SK-N-DZ (cell line): ENCODE results near the gene GALNT17.
"Not testable (repeated sequence)": the region's sequence is repeated elsewhere in the genome, so short reads cannot be mapped to it uniquely, and the experiment has no call there.

Experiments used
- DNase-seq: peaks from one replicate; pipeline ENCODE4 v3.0.0-alpha.2; 2015; ENCODE audit warnings: low spot score

The GALNT17 gene

GRCh38 chr7:71618278-71618677 is 486.3 kb downstream of the GALNT17 start:
- no peak for DNase-seq

GRCh38 chr7:71625545-71625944 is 493.6 kb downstream of the GALNT17 start:
- no peak for DNase-seq

- DNase-seq: no peak
These were observed 494.3 kb downstream of the GALNT17 start for GRCh38 chr7:71626206-71626605.

GRCh38 chr7:71627651-71628050 is 495.7 kb downstream of the GALNT17 start:
- no peak for DNase-seq

- no peak for DNase-seq
These were observed 498.6 kb downstream of the GALNT17 start for GRCh38 chr7:71630516-71630915.

GRCh38 chr7:71633551-71634008 is 501.6 kb downstream of the GALNT17 start:
- DNase-seq: no peak

- DNase-seq: not testable (repeated sequence)
These were observed 503.9 kb downstream of the GALNT17 start for GRCh38 chr7:71635849-71636248.

GRCh38 chr7:71636329-71636728 is 504.4 kb downstream of the GALNT17 start:
- no peak for DNase-seq

GRCh38 chr7:71637578-71637977 is 505.6 kb downstream of the GALNT17 start:
- no peak for DNase-seq

- DNase-seq: no peak
These were observed 506.2 kb downstream of the GALNT17 start for GRCh38 chr7:71638108-71638507.

- no peak for DNase-seq
These were observed 507.6 kb downstream of the GALNT17 start for GRCh38 chr7:71639382-71640085.

- not testable (repeated sequence) for DNase-seq
These were observed 511.1 kb downstream of the GALNT17 start for GRCh38 chr7:71643031-71643430.

- no peak for DNase-seq
These were observed 513.9 kb downstream of the GALNT17 start for GRCh38 chr7:71645836-71646235.

- DNase-seq: no peak
These were observed 517.9 kb downstream of the GALNT17 start for GRCh38 chr7:71649812-71650211.

GRCh38 chr7:71650653-71651337 is 518.9 kb downstream of the GALNT17 start:
- no peak for DNase-seq

GRCh38 chr7:71652510-71652909 is 520.6 kb downstream of the GALNT17 start:
- no peak for DNase-seq

- no peak for DNase-seq
These were observed 525.4 kb downstream of the GALNT17 start for GRCh38 chr7:71657386-71657785.

GRCh38 chr7:71659622-71660021 is 527.7 kb downstream of the GALNT17 start:
- DNase-seq: no peak

GRCh38 chr7:71661671-71662224 is 529.8 kb downstream of the GALNT17 start:
- DNase-seq: no peak

GRCh38 chr7:71665716-71666115 is 533.8 kb downstream of the GALNT17 start:
- DNase-seq: no peak

- no peak for DNase-seq
These were observed 536.6 kb downstream of the GALNT17 start for GRCh38 chr7:71668572-71668971.

- no peak for DNase-seq
These were observed 547.5 kb downstream of the GALNT17 start for GRCh38 chr7:71679480-71679879.

- no peak for DNase-seq
These were observed 550.2 kb downstream of the GALNT17 start for GRCh38 chr7:71682181-71682580.
